D721Med (cell line): Measurements from ENCODE around the gene DENR.
A peak's percentile ranks its signal among the peaks of the same experiment; 100 is the strongest.
"Not testable (repeated sequence)": the region's sequence is repeated elsewhere in the genome, so short reads cannot be mapped to it uniquely, and the experiment has no call there.

ENCODE experiments used
- DNase-seq: peaks from one replicate; pipeline ENCODE4 v3.0.0; 2011; ENCODE audit warnings: low spot score; ENCODE audit not compliant: insufficient read length
- FAIRE-seq: peaks from 2 replicates; lab custom pipeline; 2011; peaks lifted over from hg19 to GRCh38; lab: Jason Lieb, UNC
- TF ChIP-seq, protein P1 (sequence below): IDR thresholded peaks from 2 replicates; pipeline ENCODE4 v1.5.1; 2012; ENCODE audit warnings: mild to moderate bottlenecking, control low read depth; ENCODE audit not compliant: insufficient read depth; ENCODE audit errors: missing control alignments

Gene DENR, protein sequence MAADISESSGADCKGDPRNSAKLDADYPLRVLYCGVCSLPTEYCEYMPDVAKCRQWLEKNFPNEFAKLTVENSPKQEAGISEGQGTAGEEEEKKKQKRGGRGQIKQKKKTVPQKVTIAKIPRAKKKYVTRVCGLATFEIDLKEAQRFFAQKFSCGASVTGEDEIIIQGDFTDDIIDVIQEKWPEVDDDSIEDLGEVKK

GRCh38 chr12:122752464-122753318, at the start of gene DENR:
Gene DENR (plus strand): TSS chr12:122752824. CDS start chr12:122753702, 878 bp downstream.
- TF ChIP-seq, protein P1, sequence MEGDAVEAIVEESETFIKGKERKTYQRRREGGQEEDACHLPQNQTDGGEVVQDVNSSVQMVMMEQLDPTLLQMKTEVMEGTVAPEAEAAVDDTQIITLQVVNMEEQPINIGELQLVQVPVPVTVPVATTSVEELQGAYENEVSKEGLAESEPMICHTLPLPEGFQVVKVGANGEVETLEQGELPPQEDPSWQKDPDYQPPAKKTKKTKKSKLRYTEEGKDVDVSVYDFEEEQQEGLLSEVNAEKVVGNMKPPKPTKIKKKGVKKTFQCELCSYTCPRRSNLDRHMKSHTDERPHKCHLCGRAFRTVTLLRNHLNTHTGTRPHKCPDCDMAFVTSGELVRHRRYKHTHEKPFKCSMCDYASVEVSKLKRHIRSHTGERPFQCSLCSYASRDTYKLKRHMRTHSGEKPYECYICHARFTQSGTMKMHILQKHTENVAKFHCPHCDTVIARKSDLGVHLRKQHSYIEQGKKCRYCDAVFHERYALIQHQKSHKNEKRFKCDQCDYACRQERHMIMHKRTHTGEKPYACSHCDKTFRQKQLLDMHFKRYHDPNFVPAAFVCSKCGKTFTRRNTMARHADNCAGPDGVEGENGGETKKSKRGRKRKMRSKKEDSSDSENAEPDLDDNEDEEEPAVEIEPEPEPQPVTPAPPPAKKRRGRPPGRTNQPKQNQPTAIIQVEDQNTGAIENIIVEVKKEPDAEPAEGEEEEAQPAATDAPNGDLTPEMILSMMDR, result peak; percentile 54
- DNase-seq, result peak; percentile 71
- no peak for FAIRE-seq

- not testable (repeated sequence) for DNase-seq, FAIRE-seq
These were observed 49.6 kb upstream of the DENR start, which contains the start of gene HCAR2 for GRCh38 chr12:122702890-122703611. Gene HCAR2 (minus strand): TSS chr12:122703357. CDS start chr12:122703283, 74 bp downstream.

DNA sequence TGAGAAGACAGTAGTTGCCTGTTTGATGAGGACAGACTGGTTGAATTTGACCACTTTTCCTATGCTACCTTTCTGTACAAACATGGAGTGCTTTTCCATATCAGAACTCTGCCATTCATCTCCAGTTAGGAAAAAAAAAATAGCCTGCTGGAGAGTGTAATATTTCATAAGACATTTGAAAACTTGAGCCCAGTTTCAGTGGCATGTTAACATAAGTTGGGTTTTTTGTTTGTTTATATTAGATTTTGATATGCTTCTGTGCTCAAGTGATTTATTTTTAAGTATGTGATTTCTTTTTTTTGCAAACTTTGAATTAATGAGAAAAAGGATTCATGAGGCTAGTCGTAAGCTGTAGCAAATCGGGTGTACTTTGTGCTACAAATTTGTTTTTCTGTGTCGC, 48.8 kb upstream of the DENR start:
- not testable (repeated sequence) for FAIRE-seq, DNase-seq

DNA sequence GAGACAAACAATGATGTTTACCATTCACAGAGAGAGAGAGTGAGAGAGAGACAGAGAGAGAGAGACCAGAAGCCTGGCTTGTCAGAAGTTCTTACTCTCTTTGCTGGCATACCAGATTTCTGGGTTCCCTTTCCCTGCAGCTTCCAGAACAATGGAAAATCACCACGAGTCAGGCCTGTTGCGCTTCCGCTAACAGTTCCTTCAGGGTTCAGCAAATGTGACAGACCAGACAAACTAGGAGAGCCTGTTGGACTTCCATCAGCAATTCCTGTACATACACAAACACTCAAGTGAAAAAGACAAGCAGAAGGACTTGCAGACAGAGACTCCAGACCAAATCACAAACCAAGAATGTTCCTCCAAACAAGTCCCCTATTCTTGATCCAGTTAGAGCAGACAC, 43.3 kb upstream of the DENR start:
- DNase-seq, FAIRE-seq: not testable (repeated sequence)

DNA sequence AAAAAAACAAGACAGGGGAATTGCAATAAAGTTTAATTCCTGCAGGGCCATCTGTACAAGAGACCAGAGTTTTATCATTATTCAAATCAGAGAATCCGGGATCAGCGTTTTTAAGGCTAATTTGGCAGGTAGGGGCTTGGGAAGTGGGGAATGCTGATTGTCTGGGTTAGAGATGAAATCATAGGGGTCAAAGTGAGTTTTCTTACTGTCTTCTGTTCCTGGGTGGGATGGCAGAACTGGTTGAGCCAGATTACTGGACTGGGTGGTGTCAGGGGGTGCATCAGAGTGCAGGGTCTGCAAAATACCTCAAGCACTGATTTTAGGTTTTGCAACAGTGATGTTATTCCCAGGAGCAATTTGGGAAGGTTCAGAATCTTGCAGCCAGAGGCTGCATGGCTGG, 42.3 kb upstream of the DENR start:
- not testable (repeated sequence) for DNase-seq, FAIRE-seq

- not testable (repeated sequence) for DNase-seq, FAIRE-seq
These were observed 41.4 kb upstream of the DENR start for GRCh38 chr12:122711266-122711665.

GRCh38 chr12:122713491-122714188, 39.0 kb upstream of the DENR start:
- FAIRE-seq, DNase-seq: not testable (repeated sequence)

DNA sequence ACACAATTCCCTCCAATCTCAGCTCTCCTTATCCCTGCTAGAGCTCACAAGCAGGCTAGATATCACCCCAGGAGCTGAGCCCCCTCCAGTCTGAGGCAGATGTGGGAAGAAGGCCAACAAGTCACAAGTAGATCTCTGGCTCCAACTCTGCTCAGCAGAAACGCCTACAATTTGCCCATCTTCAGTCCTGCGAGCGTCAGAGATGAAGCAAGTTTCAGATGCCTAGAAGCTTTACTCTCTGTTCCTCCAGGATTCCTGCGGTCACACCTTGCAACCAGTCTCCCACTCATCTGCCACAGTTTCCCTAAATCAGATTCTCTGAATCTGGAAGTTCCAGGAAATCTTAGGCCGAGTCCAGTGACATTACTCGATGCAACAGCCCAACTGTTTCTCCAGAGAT, 37.4 kb upstream of the DENR start:
- FAIRE-seq, DNase-seq: not testable (repeated sequence)

GRCh38 chr12:122716658-122717057, 36.0 kb upstream of the DENR start, which contains the start of gene HCAR3:
Gene HCAR3 (minus strand): TSS chr12:122716811. CDS start chr12:122716737, 74 bp downstream.
- FAIRE-seq, result not testable (repeated sequence)

DNA sequence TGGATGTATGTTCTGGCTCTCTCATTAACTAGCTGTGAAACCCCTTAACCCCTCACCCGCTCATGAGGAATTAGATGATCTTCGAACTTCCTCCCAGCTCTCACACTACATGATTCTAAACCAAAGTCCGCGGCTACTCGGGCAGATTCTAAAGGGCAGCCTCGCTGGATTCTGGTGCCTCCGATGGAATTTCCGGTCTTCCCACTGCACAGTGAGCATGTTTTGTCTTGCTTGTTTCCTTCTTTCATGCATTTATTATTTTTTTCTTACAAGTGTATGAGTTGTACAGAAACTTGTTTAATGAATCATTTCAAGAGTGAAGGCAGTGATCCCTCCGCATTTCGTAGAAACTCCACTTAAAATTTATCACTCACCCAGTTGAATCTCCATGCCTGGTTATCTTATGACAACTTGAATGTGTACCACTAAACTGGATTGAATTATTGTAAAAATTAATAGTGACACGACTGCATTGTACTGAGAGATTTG, 31.5 kb upstream of the DENR start:
- DNase-seq, result no peak
- TF ChIP-seq, protein P1, result no peak
- FAIRE-seq, result no peak

More at GRCh38 chr12:122716658-122717057, 36.0 kb upstream of the DENR start, which contains the start of gene HCAR3:
- not testable (repeated sequence) for DNase-seq

DNA sequence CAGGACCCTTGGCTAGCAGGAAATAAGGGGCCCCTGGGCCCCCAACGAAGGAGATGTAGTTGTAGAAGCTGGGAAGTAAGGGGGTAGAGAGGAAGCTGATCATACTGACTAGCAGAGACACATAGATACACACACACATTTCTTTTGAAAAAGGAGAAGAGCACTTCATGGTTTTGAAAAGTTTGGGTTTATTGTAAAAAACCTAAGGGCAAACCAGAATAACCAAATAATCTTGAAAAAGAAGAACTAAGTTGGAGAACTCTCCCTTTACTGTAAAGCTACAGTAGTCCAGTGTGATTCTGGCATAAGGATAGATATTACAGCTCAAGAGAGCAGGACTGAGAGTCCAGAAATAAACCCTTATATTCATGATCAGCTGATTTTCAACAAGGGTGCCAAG, 30.2 kb upstream of the DENR start:
- FAIRE-seq, result no peak
- TF ChIP-seq, protein P1, result no peak
- no peak for DNase-seq
